DOHH2 (cell line): ENCODE measurements around the gene NELFCD.

ENCODE experiments used
- CTCF ChIP-seq: fragments of 200-600 bp; sonication (generic); IDR thresholded peaks from one replicate; pipeline ENCODE4 v1.5.1; 2014; ENCODE audit warnings: antibody characterized with exemption, mild to moderate bottlenecking, low read depth, low read length; ENCODE audit not compliant: poor library complexity, severe bottlenecking
- EZH2phosphoT487 ChIP-seq: fragments of 200-600 bp; sonication (generic); IDR thresholded peaks from 2 replicates; pipeline ENCODE4 v1.6.1; 2017; ENCODE audit warnings: borderline replicate concordance, mild to moderate bottlenecking, antibody characterized with exemption, low read length, moderate library complexity, mixed read lengths

- TF ChIP-seq CTCF (no peak), EZH2phosphoT487 (no peak)
Measured at GRCh38 chr20:58938541-58938940, 42.5 kb upstream of the NELFCD start.
